HFF-Myc (cell line): ENCODE data around the gene RCSD1.
A peak's percentile ranks its signal among the peaks of the same experiment; 100 is the strongest.

Experiments
- DNase-seq: peaks from one replicate; pipeline ENCODE4 v3.0.0-alpha.2; 2011; ENCODE audit warnings: low read depth; ENCODE audit errors: extremely low read depth
- H3K4me3 ChIP-seq: replicated peaks from 2 replicates; pipeline ENCODE4 v1.5.1; 2011; ENCODE audit warnings: low read depth, mild to moderate bottlenecking, control low read depth, low read length
- TF ChIP-seq, protein P1 (sequence below): IDR thresholded peaks from 2 replicates; pipeline ENCODE4 v1.5.1; 2012; ENCODE audit warnings: mild to moderate bottlenecking, low read depth, low read length, control low read depth; ENCODE audit errors: missing control alignments

Gene RCSD1, protein sequence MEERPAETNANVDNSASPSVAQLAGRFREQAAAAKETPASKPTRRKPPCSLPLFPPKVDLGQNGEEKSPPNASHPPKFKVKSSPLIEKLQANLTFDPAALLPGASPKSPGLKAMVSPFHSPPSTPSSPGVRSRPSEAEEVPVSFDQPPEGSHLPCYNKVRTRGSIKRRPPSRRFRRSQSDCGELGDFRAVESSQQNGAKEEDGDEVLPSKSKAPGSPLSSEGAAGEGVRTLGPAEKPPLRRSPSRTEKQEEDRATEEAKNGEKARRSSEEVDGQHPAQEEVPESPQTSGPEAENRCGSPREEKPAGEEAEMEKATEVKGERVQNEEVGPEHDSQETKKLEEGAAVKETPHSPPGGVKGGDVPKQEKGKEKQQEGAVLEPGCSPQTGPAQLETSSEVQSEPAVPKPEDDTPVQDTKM

GRCh38 chr1:167629681-167630567 lies at the start of gene RCSD1:
TSS of gene RCSD1 (plus strand) at chr1:167630232. CDS start at chr1:167630424, 192 bp downstream.
- H3K4me3 ChIP-seq: peak within 1 kb of the TSS; percentile 34
- TF ChIP-seq, protein P1, sequence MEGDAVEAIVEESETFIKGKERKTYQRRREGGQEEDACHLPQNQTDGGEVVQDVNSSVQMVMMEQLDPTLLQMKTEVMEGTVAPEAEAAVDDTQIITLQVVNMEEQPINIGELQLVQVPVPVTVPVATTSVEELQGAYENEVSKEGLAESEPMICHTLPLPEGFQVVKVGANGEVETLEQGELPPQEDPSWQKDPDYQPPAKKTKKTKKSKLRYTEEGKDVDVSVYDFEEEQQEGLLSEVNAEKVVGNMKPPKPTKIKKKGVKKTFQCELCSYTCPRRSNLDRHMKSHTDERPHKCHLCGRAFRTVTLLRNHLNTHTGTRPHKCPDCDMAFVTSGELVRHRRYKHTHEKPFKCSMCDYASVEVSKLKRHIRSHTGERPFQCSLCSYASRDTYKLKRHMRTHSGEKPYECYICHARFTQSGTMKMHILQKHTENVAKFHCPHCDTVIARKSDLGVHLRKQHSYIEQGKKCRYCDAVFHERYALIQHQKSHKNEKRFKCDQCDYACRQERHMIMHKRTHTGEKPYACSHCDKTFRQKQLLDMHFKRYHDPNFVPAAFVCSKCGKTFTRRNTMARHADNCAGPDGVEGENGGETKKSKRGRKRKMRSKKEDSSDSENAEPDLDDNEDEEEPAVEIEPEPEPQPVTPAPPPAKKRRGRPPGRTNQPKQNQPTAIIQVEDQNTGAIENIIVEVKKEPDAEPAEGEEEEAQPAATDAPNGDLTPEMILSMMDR: no peak
- no peak for DNase-seq

DNA sequence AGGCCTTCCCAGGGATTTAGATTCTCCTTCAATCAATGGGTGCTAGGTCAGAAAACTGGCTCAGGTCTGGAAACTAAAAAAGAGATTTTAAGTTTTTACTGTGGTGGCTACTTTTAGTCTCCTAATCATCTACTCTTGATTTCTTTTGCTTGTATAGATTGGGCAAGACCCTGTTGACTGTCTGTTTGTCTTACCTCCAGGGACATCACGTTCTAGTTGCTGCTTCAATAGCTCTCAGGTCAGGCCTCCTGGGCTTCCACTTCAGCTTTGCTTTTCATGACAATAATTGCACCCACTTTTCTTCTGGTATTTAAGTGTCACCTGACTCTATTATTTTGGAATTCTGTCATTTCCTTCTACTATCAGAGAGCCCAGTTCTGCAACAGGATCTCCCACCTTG lies 48.0 kb upstream of the RCSD1 start:
- no peak for DNase-seq
- H3K4me3 ChIP-seq: no peak overlapping the region
- TF ChIP-seq, protein P1: no peak

DNA sequence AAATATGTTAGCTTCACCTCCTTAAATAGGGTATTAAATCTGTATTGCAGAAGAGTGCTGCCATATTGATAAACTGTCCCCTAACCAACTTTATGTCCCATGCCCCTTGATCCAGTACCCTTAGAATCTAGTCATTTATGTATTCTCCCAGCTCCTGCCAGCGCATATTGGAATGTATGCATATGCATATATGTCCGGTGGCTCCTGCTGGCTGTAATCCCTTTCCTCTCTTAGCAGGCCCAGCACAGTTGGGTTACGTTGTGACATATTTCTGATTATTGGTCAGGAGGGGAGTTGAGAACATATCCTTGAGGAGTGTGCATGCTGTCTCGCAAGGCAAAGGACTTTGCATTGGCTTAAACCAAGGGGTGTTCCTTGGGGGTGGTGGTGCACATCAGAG lies 47.3 kb upstream of the RCSD1 start:
- no peak for DNase-seq
- TF ChIP-seq, protein P1: no peak
- H3K4me3 ChIP-seq: no peak overlapping the region

DNA sequence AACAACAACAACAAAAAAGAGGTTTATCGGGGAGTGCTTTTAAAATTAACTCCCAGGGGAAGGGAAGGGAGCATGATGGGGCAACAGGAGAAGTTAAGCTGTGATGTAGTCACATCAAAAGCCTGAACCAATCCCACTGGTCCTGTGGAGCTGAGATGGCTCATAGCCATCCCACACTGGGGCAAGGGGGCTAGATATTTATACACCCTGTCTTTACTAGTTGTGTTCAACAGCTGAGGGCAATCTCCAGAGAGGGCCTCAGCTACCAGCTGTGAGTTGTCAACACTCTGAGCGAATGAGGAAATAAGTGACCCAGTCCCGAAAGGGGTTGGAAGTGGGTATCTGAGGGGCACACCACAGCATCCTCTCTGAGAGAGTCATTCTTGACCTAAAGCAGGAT lies 45.5 kb upstream of the RCSD1 start:
- TF ChIP-seq, protein P1: no peak
- DNase-seq: no peak

GRCh38 chr1:167587342-167587741 lies 42.7 kb upstream of the RCSD1 start:
- TF ChIP-seq, protein P1: no peak
- H3K4me3 ChIP-seq: no peak overlapping the region

More for the DNA sequence above, 45.5 kb upstream of the RCSD1 start:
- H3K4me3 ChIP-seq: no peak overlapping the region

DNA sequence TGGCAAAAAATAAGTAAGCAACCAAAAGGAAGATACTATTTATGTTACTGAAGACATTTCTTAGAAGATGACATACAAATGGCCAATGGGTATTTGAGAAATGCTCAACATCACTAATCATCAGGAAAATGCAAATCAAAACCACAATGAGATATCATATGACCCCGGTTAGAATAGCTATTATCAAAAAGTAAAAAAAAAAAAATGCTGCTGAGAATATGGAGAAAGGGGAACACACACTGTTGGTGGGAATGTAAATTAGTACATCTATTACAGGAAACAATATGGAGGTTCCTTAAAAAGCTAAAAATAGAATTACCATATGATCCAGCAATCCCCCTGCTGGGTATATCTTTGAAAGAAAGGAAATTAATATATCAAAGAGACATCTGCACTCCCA lies 42.2 kb upstream of the RCSD1 start:
- DNase-seq: no peak
- TF ChIP-seq, protein P1: no peak

More at GRCh38 chr1:167587342-167587741, 42.7 kb upstream of the RCSD1 start:
- DNase-seq: no peak

More for the DNA sequence above, 42.2 kb upstream of the RCSD1 start:
- H3K4me3 ChIP-seq: no peak overlapping the region
